RPMI8226 (cell line): ENCODE results near the gene NDUFAF3.

Experiments
- DNase-seq: peaks from one replicate; pipeline ENCODE4 v3.0.0-alpha.2; 2015

Gene NDUFAF3

DNA sequence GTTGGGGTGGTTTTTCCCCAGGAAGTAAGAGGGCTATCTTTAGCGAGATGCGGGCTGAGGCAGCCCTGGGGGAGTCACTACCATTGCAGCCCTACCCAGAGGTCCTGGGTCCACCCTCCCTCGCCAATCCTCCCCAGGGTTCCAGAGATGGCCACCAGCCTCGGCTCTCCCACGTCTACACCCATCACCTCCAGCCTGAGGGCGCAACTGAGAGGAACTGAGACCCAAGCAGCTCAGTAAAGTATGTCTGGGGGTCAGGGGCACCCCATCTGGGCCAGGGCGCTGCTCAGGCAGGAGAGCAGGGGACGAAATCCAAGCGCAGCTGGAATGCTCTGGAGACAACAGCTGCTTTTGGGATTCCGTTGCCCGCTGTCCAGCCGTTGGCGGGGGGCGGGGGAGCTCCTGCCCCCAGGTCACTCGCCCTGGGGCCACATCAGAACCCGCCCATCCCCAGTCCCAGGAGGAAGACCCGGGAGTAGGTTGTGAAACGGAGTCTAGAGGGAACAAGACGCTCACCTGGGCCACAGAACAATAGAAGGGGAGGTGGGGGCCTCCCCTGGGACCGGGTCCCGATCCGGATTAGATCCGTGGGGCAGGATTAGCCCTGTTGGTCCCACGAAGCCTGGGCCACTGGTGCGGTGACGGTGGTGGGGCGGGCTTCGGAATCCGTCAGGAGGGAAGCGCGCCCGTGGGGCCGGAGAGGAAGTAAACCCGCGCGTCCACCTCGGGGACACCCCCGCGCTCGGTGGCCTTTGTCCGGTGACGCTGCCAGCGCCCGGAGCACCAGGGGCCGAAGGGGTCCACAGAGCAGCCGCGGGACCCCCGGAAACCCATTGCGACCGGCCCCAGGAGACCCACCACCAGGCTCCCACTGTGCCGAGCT, 1.4 kb upstream of the NDUFAF3 start:
- peak; percentile 62 for DNase-seq

DNA sequence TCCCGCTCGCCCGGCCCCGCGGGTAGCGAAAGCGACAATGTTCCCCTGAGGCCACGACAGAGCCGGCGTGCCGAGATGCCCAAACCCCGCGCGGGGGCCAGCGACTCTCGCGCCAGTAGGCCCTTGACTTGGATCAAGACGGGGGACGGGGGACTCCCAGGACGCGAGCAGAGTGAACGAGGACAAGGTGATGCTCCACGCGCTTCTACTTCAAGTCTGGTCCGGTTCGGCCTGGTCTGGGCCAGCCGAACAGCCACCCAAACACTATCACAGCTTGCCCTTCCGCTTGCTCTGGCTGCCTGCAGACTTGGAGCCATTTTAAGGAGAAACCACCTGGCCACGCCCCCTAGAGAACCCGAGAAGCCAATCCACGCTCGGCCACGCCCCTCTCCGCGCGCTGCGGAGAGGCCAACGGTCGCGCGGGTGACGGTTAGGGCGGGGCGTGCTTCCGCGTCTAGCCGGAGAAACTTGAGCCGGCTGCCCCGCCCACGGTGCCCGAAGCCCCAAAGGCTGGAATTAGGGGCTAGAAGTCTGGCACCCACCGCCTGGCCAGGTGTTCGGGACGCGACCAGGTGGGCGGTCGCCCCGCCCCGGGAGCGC, 608 bp upstream of the NDUFAF3 start:
- DNase-seq = peak; percentile 99

DNA sequence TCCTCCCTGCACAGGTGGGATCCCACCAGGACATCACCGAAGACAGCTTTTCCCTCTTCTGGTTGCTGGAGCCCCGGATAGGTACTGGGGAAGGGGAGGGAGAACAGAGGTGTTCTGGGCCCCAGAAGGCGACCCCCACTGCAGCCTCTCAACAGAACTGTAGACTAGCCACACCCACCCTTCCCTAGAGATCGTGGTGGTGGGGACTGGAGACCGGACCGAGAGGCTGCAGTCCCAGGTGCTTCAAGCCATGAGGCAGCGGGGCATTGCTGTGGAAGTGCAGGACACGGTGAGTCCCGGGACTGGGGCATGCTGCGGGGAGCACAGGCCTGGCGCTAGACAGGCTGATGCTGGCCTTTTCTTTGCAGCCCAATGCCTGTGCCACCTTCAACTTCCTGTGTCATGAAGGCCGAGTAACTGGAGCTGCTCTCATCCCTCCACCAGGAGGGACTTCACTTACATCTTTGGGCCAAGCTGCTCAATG, 809 bp downstream of the NDUFAF3 start:
- peak; percentile 51 for DNase-seq

DNA sequence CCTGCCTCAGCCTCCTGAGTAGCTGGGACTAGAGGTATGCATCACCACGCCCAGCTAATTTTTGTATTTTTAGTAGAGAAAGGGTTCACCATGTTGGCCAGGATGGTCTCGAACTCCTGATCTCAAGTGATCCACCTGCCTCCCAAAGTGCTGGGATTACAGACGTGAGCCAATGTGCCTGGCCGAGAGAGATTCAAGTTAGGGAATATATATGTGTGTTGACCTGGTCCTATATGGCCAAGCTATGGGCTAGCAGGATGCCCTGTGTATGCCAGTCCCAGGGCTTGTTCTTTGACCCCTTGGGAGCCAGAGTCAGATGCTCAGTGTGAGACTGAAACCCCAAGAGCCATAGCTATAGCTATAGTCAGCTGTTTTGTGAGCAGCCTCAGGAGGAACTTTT, 1.9 kb downstream of the NDUFAF3 start:
- DNase-seq = no peak

DNA sequence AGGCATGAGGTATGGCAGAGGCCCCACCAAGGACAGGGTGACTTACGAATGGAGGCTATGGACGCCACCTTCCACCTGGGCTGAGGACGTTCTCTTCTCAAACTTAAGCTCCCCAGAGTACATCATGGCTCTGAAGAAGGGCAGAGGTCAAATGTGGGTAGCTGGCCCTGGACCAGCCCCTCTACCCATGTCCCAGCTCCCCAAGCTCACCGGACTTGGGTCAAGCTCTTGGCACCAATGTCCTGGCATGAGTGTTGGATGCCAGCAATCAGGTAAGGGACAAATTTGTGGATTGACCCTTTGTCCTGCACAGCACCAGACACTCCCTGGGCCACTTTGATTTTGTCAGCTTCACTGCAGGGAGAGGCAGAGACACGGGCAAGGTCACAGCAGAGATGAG, 2.5 kb downstream of the NDUFAF3 start:
- DNase-seq = no peak

DNA sequence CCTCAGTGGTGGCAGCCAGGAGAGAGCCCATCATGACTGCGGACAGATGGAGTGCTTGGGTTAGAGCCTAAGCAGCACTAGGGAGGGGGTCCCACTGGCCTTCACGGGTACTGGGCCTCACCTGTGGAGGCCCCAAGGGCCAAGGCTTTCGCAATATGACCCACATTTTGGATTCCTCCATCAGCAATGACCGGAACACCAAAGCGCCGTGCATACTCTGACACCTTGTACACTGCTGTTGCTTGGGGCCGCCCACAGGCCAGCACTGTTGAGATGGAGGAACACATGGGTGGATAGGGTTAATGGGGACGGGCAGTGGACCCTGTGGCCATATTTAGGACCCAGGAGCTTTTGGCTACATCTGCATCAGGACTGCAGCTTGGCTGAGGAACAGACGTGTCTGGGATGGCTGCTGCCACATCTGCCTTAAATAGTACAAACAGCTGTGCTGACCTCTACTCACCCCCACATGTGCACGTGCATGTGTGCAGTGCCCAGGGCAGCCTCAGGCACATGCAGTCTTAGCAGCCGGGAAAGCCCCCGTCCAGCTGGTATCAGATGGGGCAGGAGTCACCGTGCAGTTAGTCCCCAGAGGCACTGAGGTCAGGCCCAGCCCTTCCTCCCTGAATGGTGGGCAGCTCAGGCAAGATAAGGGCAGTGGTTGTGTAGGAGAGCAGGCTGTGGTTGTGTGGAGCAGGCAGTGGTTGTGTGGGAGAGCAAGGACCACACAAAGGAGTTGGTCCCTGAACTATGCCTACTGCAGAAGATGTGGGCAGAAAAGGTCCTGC, 3.3 kb downstream of the NDUFAF3 start:
- DNase-seq = peak; percentile 53

DNA sequence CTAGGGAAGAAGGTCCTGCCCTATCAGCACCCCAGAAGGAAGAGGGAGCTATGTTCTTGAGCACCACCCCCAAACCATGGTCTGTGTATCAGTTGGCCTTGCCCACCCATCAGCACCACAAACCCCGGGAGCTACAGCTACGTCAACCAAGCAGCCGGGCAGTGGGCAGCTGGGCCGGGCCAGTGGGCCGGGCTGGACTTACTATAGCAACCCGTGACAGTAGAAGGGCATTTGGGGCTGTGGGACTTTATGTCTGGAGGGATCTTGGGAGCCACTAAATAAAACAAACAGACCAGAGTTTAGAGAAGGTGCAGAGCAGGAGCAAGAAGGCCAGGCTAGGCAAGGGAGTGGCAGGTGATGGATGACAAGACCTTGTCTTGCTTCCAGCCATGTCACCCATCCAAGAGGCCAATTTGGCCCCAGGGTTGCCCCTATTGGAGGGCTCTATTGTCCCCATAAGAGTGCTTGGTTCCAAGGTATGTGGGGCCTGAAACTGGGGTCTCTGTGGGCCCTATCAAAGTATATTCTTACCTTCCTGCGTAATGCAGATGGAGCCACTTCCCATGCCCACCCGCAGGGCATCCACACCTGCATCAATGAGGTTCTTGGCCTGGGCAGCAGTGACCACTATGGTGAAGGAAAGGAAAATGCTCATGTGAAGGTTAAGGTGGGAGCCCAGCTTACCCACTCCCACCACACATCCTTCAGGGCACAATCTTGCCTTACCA, 4.0 kb downstream of the NDUFAF3 start:
- no peak for DNase-seq

DNA sequence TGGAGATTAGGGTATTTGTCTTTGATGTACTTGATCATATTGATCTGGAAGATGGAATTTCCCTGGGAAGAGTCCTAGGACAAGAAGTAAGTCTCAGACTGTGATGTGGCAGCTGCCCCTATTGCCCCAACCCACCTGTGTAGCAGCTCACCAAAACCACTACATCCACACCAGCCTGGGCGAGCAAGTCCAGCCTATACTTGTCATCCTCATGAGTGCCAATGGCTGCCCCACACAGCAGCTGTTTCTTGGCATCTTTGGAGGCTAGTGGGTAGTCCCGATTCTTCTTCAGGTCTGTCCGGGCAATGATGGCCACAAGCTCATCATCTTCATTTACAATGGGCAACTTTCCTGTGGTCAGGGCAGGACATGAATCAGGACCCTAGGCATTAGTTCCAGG, 4.6 kb downstream of the NDUFAF3 start:
- DNase-seq = no peak

DNA sequence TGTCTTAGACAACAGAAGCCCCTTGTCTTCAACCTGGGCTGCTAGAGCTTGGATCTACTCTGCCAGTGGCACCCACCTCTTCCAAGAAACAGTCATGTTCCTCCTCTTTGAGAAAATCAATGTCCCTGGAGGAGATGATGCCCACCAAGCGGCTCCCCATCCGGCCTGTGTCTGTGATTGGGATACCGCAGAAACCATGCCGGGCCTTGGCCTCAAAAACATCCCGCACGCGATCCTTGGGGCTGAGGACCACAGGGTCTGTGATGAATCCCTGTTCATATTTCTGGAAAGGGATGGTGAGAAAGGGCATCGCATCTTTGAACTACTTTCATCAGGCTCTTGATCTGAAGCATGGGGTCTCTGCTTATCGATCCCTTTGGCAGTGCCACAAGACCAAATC, 5.7 kb downstream of the NDUFAF3 start:
- DNase-seq = no peak

DNA sequence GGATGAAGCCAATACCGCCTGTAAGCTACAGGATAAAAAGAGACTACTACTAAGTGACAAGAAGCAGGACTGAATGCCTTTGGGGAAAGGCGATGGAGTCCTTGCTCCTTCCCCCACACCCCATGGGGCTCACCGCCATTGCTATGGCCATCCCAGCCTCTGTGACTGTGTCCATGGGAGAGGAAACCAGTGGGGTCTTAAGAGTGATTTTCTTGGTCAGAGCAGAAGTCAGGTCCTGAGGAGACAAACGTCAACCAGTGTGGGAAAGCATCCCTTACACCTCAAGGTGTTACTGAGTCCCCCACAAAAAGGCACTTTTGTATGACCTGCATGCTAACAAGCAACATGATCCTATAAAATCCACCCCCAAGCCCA, 6.4 kb downstream of the NDUFAF3 start:
- DNase-seq = no peak

DNA sequence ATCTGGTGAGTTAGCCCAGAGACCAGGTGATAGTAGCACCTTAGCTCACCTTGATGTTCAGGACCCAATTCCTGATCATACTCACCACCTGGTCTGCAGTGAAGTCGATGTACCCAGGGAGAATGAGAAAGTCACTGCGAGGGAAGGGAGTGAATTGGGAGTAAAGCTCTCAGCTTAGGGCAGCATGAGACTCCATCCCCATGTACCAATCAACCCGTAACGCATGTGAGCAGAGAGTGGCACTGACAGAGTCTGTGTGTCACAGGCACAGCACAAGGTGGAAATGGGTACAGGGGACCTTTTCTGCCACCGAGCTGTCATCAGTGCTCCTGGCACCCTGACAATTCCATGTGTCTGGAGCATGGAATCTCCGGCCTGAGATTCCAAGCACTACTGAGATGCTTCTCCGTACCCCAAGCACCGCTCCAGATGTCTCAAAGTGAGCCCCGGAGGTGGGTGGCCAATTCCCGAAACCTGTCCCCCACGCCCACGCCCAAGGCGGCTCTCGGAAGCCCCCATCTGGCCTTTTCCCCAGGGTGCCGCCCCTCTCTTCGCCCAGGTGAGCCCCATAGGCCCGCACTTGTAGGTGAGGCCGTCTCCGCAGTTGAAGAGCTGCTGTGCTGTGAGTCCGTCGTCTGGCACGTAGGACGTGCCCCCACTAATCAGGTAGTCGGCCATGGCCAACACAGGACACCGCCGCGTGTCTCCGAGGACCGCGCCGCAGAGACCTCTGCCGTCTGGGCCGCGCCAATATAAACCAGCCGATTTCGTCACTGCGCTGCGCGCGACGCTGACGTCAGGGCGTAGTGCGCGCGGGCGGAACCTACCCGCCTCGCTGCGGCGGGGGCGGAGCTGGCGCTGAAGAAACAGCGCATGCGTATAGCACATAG, 7.0 kb downstream of the NDUFAF3 start, which contains the start of gene IMPDH2:
TSS of gene IMPDH2 (minus strand) at position 726 of the 890 bp plus-strand sequence. CDS start at position 678, 48 bp downstream.
- peak; percentile 97 for DNase-seq

DNA sequence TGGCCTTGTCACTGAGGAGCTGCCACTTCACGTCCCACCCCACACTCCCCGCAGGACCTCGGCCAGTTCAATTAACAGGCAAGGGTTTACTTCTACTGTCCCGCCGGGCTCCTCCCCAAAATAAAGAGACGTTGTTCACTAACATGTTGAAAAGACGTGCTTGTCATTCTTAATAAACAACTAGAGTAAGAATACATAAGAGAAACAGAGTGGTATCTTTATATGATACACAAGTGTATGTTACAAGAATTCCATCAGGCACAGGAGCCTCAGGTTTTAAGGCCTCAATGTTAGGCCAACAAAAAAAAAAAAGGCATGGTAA, 7.6 kb downstream of the NDUFAF3 start:
- DNase-seq = no peak

DNA sequence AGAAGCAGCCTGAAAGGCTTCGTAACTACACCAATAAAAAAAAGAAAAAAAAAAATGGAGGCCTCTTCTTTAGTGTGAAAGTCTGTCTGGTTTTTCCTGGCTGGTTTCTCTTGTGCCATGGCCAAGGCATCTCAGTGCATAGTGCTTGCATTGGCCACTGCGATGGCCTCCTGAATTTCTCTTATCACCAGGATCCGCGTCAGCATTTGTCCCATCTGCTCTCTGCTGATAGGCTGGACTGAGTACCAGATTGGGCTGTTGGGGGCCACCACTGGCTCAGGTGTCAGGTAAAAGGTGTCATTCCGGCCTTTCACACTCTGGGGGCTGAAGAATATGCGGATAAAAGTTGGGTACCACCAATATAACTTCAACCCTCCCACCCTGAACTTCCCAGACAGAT, 8.4 kb downstream of the NDUFAF3 start:
- DNase-seq = no peak

DNA sequence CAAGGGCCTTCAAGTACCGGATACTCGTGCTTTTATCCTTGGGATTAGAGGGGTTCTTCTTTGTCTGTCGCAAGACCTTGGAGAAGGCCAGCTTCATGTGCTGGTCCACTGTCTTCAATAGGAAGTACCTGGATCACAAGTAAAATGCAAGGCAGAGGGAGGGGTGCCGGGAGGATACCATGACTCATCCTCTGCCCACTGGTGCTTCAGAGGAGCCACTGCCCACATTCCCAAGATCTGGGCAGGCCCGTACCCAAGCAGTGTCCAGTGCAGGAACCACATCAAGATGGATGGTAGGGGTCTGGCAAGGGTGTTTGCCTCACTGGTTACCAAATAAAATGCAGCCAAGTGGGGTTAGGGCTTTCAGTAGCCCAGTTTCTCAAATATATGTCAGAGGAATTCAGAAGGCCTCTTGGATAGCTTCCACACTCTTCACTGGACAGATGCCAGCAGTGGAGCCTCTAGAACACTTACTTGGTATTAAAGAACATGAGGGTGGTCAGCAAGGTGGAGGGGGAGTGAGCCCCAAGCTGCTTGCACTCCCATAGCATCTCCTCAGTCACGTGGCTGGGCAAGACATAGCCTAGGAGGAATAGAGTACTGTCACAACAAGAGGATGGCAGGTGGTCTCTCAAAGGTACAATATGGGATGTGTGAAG, 10.9 kb downstream of the NDUFAF3 start:
- no peak for DNase-seq

DNA sequence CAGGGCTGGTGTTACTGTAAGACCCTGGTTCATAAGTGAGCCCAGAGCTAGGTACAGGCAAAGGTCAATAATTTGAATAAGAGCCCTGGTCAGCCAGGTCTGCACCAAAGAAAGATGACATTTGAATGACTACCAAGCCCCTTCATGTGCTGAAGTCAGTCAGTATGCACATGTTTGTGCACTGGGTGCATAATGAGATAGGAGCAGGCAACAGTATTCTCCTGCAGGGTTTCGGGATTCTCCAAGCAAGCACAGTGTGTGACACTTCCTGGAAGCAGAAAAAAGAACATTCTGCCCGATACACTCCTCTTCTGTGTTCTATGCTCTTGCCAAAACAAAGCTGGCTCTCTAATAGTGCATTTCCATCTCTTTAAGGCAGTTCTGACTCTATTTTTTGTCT, 12.7 kb downstream of the NDUFAF3 start:
- no peak for DNase-seq

DNA sequence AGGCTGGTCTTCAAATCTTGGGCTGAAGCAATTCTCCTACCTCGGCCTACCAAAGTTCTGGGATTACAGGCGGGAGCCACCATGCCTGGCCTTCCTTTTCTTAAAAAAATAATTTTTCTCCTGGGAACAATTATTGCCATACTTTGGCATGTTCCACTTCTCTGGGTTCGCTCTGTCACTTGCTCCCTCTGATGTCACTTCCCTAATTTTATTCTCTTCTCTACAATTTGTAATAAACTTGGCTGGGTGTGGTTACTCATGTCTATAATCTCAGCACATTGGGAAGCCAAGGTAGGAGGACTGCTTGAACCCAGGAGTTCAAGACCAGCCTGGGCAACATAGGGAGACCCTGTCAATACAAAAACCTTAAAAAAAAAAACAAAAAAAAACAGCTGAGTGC, 13.4 kb downstream of the NDUFAF3 start:
- no peak for DNase-seq

DNA sequence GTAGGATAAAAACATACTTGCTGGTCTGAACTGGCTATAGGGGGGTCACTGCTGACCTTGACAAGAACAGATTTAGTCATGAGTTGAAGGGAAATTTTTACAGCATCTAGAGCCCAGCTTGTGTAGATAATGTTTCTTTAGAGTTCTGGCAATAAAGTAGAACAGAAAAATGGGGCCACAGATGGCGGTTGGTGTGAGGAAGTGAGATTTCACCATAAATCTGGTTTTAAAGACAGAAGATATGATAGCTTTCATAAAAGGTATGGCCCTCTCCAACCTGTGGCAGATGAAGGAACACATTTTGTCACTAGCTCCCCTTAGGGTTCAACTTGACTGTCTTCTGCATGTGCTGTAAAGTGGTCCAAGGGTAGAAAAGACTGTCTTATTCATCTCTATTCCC, 31.6 kb downstream of the NDUFAF3 start:
- no peak for DNase-seq

DNA sequence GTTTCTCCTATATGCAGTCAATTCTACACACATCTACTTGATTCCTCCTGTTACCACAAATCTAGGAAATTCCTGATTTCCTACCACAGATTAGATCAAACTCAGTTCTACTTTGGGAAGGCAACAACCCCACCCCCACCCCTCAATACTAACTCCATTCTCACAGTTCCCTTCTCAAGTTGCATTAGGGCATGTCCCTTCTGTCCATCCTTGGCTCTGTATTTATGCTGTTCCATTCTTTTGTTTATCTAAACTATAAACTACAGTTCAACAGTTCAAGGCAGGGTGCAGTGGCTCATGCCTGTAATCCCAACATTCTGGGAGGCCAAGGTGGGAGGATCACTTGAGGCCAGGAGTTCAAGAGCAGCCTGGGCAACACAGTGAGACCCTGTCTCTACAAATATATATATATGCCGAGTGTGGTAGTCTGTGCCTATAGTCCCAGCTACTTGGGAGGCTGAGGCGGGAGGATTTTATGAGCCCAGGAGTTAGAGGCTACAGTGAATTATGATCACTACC, 32.5 kb downstream of the NDUFAF3 start:
- DNase-seq = no peak

DNA sequence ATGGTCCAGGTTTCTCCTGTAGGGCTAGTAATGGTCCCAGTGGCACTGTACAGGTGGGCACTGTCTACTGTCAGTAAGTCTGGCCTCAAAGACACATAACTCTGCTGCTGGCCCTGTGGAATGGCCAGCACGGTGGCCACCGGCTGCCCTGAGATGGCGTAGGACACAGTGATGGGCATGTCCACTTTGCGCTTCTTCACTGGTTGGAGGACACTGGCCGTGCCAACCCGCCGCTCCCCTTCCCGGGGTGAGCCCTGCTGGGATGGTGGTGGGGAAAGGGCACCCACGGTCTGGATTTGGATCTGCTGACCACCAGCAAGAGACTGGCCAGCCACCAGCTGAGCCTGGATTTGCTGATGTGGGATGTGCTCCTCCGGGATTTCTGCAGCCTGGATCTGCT, 35.3 kb downstream of the NDUFAF3 start:
- DNase-seq = no peak

DNA sequence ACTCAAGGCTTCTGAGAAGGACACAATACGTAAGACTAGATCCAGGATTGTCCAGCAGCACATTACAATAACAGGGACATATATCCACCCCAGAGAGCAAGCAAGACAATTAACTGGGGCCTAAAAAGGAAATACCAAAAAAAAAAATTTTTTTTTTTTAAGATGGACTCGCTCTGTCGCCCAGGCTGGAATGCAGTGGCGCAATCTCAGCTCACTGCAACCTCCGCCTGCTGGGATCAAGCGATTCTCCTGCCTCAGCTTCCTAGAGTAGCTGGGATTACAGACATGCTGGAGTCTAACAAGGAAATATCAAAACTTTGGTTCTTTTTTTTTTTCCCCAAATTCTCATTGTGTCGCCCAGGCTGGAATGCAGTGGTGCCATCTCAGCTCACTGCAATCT, 36.1 kb downstream of the NDUFAF3 start:
- no peak for DNase-seq
